Gastrocnemius medialis (tissue), 4 donors: ENCODE data around the gene MAP3K9.

Source experiments
- CTCF ChIP-seq, 5 experiments: fragments of 450-650 bp in 3 of 5; fragments of 200-600 bp in 2 of 5; sonication (generic) in 2 of 5; IDR thresholded peaks in 4 of 5; conservative IDR thresholded peaks in 1 of 5; 1 replicate in 4 of 5; 2 replicates in 1 of 5; pipeline ENCODE4 v1.5.1; 2016 to 2019; ENCODE audit warnings: antibody characterized with exemption in 5 of 5, mild to moderate bottlenecking in 3 of 5, moderate library complexity in 3 of 5
- POLR2A ChIP-seq, 2 donors: fragments of 450-650 bp; IDR thresholded peaks; one replicate each; pipeline ENCODE4 v1.6.1; 2017; ENCODE audit warnings: antibody characterized with exemption in 2 of 2, mild to moderate bottlenecking in 2 of 2, moderate library complexity in 2 of 2

DNA sequence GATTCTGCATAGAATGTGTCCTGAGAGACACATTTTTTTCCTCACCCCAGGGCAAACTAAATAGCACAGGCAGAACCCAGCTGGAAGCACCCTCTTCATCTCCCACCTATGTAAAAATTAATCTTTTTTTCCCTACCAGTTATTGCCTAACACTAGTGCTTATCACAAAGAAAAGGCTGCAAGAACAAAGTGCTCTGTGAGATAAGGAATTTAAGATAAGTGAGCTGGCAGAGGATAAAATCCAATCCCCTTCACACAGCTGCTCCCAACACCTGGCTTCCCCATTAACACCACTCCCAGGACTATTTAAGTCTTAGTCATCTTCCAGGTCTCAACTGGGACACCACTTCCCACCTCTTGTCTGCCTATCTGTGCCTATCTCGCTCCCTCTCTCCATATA is 92.4 kb downstream of the MAP3K9 start:
- TF ChIP-seq POLR2A (IDR thresholded peaks at IDR 0.05) (no peak), CTCF (IDR thresholded peaks at IDR 0.05 in 4 of 5, conservative IDR thresholded peaks at IDR 0.05 in 1 of 5) (no peak)
